Glomerular visceral epithelial cell (primary cell): Measurements from ENCODE around the gene KIAA1191.

Source experiments
- DNase-seq: peaks from one replicate; pipeline ENCODE4 v3.0.0-alpha.2; 2016; ENCODE audit errors: extremely low spot score

Gene KIAA1191

DNA sequence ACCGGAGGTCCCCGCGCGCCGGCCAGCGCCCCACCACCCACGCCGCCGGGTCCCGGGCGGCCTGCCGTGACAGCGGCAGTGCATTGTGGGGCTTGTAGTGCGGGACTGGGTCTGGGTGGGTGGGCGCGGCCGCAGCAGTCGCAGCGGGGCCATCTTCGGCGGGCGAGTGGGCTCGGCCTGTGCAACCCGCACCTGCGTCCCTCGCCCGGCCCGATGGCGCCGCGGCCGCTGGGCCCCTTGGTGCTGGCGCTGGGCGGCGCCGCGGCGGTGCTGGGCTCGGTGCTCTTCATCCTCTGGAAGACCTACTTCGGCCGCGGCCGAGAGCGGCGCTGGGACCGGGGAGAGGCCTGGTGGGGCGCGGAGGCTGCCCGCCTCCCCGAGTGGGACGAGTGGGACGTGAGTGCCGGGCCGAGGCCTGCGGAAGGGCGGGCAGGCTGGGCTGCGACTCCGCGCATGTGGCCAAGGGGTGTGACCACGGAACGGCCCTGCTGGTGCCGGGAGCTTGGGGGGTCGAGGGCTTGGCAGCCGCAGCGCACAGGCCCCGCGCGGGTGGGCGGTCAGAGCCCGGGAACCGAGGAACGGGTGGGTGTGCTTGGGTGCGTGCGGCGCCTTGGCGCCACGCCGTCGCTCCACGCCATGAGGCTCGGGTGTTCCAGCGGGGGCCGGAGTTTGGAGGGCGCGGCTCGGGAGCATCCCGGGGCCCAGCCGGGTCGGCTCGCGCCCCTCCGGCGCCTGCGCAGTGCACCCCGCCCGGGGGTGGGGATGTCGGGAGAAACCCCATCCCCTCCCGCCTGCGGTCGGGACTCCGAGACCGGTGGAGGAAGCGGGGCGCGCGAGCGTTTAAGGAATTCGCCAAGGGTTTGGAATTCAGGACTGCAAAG is 4.0 kb upstream of the KIAA1191 start, which contains the start of gene ARL10:
Gene ARL10, plus strand, starts transcription at position 137 of the 881 bp plus-strand sequence. Its CDS starts 77 bp downstream, at position 214.
- no peak for DNase-seq

DNA sequence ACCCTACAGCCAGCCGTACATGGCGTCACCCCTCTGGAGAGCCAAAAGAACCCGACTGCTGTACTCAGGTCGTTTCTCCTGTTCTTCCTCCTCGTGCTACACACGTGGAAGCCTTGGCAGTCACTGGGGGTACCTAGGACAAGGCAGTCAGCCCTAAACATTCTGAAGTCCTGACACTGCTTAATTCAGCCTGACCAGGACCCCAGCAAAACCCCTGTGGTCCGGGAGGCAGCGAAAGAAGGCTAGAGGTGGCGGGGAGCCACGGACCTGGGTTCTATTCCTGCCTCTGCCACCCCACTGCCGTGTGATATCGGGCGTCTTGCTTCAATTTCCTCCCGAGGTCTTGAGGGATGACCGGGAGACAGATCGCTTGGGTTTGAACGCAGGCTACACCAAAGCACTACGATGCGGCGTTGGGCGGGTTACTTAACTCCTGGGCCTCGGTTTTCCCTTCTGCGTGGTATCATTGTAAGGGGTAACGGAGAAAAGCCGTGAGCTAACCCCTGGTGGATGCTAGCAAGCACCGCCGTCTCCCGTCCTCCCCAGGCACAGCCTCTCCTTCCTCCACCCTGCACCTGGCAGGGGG is 3.3 kb upstream of the KIAA1191 start:
- DNase-seq, result no peak

DNA sequence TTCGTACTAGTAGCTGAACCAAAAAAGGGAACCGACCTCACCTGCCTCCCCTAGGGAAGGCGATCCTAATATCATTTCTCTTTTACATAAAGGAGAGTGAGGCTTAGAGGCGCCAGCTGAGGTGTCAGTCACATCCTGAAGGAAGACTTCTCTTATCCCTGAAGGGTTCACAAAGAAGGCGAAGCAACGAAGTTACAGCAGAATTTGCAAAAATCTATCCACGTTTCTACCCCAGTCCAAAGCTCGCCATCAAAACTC is 598 bp upstream of the KIAA1191 start:
- DNase-seq, result no peak

DNA sequence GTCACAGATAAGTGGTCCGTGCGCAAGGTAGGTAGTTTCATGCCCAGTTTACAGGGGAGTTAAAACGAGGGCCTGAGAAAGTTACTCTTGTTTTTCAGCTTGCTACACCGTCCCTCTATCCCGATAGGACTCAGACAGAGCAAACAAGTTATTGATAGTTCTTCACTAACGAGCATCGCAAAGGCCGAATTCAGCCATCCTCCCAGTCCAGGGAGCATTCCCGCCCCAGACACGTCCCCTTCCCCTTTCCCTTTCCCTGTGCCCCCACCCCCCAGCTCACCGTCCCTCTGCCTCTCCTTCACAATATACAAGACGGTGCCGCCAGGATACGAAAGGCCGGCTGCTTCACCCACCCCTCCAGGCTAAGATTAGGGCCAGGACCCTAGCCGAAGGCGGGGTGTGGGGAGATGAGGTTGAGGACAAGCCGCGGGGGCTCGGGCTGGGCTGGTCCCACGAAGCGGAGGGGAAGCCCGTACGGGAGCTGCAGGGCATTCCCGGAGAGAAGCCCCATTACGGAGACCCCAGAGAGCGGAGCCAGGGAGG is 599 bp downstream of the KIAA1191 start:
- peak; percentile 15 for DNase-seq

DNA sequence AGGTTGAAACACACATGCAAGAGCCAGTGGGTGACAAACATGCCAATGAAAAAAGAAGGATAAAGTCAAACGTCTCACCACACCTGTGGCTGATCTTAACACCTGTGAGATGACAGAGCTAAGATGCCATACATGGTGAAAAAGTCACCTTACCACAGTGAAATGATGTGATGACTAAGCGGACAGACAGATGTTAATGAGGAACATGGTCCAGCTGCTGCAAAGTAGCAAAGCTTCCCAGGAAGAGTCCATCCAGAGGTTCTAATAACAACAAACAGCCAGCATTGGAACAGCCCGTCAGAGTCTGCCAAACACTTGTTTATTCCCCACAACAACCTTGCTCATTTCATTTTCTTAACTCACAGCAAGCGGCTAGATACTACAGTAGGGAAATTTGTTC is 1.9 kb downstream of the KIAA1191 start:
- no peak for DNase-seq

DNA sequence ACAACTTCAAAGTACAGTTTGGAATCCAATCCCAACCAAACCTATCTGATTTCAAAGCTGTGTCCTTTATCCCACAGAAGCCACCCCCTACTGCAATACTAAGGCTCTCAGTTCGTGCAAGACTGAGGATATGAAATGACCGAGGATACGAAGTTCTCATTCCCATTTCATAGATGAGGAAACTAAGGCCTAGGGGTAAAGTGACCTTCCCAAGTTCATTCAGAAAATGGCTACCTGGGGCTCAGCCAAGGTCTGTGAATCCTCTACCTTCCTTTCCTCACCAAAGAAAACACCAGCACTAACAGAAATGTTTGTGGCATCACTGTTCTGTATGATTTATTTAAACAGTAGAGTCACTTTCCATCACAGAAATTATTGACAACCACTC is 5.4 kb downstream of the KIAA1191 start:
- no peak for DNase-seq

DNA sequence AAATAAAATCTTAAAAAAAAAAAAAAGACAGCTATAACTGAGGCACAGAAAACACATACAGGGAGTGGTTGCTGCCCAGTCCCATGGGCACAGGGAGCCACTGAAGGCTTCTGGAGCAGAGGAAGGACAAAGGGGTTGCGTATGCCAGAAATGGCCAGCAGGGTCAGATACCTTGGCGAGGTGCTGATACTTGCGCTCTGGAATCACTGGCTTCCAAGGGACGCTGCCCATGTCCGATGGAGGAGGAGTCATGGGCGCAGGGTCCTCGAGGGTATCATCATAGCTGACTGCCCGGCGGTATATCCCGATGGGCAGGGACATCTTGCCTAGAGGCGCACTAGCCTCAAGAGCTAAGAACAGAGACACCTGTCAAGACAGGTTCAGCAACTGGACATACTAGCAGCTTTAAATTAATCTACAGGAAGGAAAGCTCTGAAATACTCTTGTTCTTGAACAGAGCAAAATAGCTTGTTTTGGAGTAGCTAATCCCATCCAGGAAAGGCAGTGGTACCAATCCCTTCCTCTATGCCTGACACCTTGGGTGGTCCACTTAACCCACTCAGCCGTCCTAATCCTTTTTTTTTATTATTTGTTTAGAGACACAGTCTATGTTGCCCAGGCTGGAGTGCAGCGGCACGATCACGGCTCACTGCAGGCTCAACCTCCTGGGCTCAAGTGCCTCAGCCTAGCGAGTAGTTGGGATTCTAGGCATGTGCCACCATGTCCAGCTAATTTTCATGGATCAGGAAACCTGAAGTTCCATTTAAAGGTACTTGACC is 6.0 kb downstream of the KIAA1191 start:
- no peak for DNase-seq

DNA sequence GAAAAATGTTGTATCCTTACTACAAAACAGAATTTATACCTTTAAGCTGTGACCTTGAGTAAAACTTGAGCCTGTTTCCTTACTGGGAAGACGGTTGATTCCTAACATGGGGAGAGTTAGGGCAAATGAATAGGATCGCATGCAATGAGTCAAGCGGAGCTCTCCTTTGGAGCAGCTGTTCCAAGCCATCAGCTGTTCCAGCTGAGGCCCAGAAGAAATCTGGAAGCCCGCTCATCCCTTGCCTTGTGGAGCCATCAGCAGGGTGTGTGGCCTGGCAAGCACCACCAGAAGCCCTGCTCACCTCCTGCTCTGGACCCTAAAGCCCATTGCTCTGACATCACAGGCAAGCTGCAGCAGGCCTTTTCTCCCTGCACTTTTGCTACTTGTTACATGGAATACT is 8.0 kb downstream of the KIAA1191 start:
- DNase-seq, result no peak

DNA sequence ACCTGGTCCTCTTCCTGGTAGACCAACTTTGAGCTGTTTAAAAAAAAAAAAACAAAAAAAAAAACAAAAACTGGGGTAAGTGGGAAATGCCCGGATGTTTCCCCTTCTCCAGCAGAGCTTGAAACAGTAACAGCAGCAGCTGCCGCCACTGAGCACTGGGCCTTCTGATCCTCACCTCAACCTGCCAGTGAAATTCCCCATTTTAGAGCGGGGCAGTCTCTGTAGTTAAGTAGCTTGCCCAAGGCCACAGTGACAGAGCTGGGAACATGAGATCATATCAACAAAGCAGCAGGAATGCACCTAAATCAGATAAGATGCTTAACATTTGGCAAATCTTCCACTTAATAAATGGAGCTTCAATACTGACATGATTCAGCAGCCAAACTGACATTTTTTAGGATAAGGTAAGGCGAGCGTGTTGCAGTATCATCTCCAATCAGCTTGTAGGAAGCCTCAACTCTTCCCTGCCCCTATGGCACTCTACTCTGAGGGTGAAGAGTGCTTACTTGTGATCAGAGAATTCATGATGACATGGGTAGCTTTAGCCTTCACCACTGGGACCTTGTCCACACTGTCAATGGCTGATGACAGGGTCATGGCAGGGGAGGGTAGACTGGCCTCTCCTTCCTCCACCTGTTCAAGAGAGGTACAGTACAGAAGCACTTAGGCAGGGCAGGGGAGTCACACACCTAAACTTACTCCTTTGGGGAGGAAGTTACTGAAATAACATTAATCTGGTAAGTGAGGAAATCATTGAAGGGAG is 9.3 kb downstream of the KIAA1191 start:
- no peak for DNase-seq

DNA sequence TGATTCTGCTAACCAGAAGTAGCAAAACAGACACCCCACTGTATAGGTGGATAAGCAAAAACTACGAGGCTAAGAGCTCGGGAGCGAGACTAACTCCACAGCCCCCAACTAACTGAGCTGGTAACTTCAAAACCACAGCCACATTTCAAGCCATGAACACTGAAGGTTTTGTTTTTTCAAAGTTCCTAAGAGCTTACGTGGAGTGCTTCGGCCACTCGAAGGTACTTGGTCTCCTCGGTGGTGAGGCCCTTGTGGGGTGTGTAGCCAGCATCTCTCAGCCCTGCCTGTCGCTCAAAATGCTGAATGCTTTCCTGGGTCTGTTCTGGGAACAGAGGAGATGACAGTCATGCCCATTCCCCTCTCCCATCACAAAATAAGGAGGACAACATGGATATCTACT is 11.1 kb downstream of the KIAA1191 start:
- no peak for DNase-seq

DNA sequence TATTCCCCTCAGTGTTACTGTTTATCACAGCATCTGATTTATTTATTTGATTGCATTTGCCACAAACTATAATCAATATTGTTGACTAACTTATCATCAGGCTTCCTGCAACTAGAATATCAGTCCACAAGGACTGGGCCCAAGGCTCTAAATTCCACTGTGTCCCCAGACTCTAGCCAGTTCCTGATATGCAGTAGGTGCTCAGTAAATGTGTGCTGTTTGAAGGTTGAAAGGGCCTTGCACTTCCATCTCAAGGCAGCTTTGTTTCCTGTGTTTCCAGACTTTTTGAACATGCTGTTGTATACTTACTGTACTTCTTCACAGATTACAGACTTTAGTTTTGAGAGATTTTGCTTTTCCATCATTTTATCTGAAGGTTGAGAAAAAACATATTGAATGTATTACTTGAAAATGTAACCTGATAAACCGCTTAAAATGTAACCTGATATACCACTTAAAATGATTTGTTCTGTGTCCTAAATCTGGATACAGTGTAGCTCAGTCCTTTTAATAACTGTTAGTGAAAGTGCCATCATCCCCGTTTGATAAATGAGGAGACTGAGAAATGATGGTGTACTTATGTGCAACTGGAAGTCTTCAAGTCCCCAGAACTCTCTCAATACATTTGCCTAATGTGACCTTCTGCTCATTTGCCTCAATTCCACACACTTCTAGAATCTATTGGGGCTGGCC is 18.7 kb downstream of the KIAA1191 start:
- no peak for DNase-seq

DNA sequence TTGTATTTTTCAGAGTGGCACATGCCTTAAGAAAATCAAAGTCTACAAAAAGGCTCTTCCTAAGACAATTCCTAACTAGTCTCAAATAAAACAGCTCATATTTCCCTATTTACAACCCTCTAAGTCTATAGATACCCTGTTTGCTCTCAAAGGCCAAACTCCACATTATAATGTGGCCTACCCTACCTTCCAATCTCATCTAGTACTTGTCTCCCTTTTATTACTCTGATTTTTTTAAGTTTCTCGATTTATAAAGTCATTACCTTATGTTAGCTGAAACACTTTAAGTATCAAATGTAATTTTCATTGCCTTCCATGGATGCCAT is 19.4 kb downstream of the KIAA1191 start:
- no peak for DNase-seq

DNA sequence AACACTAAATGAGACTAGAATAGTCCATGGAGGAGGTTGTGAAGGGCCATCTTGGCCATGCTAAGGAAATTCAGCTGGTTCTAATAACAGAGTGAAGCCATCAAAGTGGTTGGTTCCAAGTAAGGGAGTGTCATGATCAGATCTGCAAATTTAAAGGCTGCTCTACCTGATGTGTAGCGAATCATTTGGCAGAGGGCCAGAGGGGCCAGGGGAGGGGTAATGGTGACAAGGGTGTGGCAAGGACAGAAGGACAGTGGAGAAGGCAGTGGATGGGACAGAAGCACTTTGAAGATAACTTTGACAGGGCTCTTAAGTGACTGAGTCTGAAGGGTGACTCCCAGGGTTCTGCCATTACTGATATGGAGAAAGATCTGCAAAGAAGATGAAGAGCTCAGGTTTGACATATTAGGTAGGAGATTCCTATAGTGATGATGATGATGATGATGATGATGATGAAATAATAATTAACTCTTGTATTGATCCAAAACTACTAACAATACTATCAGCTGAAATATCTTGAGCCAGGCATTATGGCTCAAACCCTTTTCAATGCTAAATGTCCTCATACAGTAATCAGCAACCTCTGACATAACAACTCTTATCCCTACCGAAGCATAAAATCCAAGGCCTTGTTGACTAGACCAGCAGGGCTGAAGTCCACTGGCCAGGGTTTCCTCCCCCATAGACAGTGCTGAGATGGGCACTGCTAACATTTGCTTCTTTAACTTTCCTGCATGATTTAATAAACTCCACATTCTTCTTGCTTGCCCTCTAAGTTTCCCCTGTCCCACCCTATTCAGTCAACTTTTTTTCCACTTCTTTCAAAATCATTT is 20.0 kb downstream of the KIAA1191 start:
- no peak for DNase-seq

DNA sequence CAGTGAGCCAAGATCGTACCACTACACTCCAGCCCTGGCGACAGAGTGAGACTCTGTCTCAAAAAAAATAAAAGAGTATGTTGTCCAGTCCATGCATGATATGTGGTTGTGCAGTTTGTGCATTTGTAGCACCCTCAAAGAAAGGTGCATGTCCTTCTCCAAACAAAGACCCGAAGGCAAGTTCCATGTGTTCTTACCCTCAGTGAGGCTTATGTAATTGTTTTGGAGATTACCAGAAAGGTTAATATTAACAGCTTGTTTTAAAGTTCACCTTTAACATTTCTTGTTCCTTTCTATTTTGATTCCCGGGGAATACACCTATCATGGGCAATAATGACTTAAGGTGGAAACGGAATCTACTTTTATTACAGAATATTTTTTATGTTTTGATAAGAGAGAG is 22.3 kb downstream of the KIAA1191 start:
- no peak for DNase-seq

DNA sequence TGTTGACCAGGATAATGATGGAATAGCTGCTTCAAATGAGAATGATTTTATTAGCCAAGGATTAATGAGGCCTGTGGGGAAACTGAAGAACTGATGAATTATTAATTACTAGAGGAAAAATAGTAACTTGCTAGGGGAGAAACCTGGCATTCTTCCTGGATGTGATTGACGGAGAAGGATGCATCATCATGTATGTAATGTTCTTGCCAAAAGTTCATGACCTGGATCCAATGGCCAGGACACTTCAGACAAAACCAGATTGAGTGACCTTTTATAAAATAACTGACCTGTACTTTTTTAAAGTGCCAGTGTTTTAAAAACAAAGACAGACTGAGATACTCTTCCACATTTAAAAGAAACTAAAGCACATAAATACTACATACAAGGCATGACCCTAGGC is 23.7 kb downstream of the KIAA1191 start:
- DNase-seq, result no peak

DNA sequence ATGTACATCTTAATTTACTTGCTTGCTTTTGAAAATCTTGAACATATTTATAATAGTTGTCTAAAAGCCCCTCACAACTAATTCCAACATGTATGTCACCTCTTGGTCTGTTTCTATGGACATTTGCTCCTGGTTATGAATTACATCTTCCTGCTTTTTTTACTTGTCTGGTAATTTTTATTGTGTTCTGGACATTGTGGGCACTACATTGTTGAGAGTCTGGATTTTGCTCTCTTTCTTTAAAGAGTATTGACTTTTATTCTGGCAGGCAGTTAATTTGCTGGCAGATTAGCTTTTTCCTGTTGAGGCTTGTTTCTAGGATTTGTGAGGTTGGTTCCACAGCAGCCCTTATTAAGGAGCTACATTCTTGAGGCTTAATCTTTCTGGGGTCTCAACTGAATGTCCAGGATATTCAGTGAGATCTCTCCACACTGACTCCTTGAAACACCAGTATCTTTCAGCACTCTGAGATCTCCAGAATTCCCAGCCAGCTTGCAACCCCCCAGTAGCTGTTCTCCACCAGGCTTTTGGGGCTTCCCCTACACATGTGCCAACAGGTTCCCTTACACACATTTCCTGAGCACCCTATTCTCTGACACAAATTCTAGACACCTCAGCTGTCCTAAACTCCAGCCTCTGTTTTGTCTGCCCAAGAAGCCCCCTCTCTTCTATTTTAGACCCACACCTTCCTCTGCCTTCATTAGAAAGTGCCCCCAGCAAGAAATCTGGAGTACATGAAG is 27.4 kb downstream of the KIAA1191 start:
- no peak for DNase-seq

DNA sequence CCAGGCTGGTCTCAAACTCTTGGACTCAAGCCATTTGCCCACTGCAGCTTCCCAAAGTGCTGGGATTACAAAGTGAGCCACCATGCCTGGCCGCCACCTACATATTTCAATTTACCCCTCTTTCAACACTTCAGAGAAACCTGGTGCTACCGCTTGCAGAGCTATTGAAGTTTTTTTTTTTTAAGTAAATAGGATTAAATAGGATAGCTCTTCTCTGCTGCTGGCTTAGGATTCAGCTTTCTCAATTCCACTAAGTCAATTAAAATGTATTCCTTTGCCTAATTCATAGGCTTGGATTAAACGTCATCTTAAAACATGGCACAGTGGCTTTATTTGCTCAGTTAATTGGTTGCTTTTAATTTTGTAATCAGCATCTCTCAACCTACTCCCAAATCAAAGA is 41.0 kb downstream of the KIAA1191 start:
- no peak for DNase-seq

DNA sequence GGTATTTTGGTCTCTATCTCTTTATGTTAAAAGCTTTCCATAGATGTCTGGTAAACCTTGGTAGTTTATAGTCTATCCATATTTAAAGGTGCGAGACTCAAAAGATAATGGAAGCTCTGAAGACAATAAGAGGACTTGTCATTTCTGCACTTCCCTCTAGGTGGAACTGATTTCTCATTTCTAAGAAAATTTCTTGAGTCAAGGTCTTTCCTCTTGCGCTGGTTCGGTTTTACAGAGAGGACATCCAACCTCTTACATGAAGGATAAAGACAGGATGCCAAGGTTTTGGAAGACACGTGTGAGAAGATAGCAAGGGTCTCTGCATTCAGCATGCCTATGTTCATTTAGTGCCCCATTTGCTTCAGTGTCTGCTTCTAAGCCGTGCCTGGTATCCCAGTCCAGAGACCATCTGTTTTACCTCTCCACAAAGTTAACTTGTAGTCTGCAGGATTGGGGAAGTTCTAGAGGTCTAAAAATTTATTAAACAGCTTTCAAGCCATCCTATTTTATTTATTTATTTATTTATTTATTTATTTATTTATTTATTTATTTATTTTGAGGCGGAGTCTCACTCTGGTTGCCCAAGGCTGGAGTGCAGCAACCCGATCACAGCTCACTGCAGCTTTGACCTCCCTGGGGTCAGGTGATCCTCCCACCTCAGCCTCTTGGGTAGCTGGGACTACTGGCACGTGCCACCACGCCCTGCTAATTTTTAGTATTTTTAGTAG is 41.6 kb downstream of the KIAA1191 start:
- DNase-seq, result no peak
